VCaP (cell line): Measurements from ENCODE around the gene OGFOD1.

Experiments used
- H3K27ac ChIP-seq: fragments of 450-650 bp; 2 replicates; pipeline ENCODE4 v1.5.1; 2017
- TF ChIP-seq, protein P1 (sequence below): fragments of 450-650 bp; conservative IDR thresholded peaks from 2 replicates; pipeline ENCODE4 v1.5.1; 2017; ENCODE audit warnings: mild to moderate bottlenecking, moderate library complexity

Gene OGFOD1

DNA sequence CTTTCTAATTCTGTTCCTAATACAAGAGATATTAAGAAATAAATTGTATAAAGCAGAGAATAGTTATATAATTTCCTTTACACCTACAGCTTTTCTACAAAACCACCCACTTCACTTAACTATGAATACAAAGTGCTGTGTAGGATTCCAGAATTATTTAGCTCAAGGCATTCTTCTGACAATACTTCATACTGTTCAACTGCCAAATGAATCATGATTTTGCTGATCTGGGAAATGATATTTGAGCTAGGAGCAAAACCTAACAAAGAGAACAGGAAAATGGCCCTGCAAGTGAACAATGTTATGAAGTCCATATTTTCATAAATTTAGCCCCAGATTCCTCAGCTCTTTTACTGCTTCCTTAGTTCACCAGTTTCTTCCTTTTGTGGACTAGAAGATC, 55.6 kb downstream of the OGFOD1 start:
- no peak overlapping the region for H3K27ac ChIP-seq
- TF ChIP-seq, protein P1, sequence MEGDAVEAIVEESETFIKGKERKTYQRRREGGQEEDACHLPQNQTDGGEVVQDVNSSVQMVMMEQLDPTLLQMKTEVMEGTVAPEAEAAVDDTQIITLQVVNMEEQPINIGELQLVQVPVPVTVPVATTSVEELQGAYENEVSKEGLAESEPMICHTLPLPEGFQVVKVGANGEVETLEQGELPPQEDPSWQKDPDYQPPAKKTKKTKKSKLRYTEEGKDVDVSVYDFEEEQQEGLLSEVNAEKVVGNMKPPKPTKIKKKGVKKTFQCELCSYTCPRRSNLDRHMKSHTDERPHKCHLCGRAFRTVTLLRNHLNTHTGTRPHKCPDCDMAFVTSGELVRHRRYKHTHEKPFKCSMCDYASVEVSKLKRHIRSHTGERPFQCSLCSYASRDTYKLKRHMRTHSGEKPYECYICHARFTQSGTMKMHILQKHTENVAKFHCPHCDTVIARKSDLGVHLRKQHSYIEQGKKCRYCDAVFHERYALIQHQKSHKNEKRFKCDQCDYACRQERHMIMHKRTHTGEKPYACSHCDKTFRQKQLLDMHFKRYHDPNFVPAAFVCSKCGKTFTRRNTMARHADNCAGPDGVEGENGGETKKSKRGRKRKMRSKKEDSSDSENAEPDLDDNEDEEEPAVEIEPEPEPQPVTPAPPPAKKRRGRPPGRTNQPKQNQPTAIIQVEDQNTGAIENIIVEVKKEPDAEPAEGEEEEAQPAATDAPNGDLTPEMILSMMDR = no peak

DNA sequence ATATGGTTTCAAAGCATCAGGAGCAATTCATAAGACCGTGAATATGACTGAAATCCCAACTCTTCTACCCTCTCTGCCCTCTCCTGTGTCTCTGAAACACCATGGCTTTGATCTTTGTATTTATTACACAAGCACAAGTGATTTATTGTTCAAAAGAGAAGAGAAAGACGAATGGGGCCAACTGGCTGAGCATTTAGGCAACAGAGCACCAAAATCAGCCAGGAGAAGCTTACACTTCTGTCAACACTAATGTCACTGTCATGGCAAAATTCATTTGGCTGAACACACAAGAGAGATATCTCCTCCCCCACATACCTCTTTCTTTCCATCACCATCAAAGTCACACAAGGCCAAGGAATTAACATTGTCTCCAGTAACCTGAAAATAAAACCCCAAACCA, 59.2 kb downstream of the OGFOD1 start:
- TF ChIP-seq, protein P1 = no peak
- H3K27ac ChIP-seq = no peak overlapping the region

DNA sequence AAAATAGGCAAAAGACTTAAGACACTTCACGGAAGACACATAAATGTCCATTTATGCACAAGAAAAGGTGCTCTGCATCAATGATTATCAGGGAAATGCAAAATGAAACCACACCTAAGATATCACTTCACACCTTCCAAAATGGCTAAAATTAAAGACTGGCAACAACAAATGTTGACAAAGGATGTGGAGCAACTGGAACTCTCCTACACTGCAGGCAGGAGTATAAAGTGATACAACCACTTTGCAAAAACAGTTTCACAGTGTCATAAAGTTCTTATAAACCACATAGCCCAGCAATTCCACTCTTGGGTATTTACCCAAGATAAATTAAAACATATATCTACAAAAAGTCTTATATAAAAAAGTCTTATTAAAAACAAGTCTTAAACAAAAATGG, 60.7 kb downstream of the OGFOD1 start:
- no peak overlapping the region for H3K27ac ChIP-seq
- TF ChIP-seq, protein P1 = no peak

DNA sequence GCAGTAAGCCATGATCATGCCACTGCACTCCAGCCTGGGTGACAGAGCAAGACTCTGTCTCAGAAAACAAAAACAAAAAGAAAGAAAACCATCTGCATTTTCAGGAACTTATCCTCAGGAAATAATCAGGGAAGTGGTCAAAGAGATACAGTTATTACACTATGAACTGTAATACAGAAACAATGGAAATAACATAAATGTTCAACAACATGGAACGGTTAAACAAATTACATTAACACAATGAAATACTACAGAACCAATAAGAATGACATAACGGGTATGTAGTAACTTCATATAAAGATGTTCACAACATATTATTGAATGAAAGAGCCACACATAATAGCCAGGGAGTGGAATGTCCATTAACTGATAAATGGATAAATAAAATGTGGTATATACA, 61.7 kb downstream of the OGFOD1 start:
- TF ChIP-seq, protein P1 = no peak

DNA sequence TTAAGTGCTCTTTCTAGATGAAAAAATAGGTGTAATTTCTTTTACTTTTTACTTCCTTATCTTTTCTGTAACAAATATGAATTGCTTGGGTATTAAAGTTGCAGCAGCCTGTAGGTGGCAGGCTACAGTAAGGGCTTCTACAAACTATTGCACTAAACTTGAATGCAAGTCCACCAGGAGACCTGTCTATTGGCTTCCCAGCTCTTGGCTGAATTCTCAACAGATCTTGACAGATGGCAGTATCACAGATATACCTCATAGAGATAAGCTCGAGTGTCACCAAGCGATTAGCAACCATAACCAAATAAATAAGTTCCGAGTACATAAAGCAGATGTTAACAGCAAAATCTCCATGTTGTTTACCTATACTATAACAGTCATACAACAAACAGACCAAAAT, 62.6 kb downstream of the OGFOD1 start:
- TF ChIP-seq, protein P1 = peak; percentile 82
- H3K27ac ChIP-seq = peak overlapping the region; percentile 35

More for the DNA sequence above, 61.7 kb downstream of the OGFOD1 start:
- H3K27ac ChIP-seq = no peak overlapping the region

DNA sequence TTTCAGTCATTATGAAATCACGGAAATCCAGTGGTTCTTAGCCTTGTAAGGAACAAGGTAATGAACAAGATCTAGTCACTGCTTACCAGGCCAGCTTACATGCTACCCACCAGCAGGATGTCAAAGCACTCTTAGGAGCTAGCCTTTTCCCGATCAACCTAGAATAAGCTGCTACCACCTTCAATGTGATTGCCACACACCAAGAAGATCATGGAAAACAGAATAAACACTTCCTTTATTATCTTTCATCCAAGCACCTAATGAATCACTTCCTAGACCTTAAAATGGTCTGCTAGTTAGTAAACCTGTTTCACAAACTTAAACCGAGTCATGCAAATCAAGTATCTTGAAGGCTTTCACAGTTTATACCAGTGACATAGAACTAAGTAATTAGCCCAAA, 63.5 kb downstream of the OGFOD1 start:
- TF ChIP-seq, protein P1 = no peak

DNA sequence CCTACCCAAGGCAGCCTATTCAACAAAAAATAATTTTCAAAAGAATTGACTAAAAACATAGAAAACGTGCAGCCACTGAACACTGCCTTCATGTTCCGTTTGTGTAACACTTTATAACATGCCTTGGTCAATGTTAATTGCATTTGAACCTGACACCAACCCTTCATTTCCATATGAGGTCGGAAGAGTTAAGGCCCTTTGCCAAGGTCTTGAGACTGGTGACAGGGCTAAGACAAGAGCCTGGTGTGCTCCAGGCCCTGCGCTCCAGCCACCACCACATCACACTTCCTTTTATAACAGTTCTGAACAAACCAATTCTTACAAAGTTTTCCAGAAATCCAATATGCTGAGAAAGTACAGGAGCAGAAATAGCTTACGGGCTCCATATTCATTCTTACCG, 64.3 kb downstream of the OGFOD1 start:
- TF ChIP-seq, protein P1 = no peak
- no peak overlapping the region for H3K27ac ChIP-seq

More for the DNA sequence above, 63.5 kb downstream of the OGFOD1 start:
- H3K27ac ChIP-seq = peak overlapping the region; percentile 35; the same call in 1 of the 2 replicates
